ENCODE results near the gene PCARE.

PCARE gene

DNA sequence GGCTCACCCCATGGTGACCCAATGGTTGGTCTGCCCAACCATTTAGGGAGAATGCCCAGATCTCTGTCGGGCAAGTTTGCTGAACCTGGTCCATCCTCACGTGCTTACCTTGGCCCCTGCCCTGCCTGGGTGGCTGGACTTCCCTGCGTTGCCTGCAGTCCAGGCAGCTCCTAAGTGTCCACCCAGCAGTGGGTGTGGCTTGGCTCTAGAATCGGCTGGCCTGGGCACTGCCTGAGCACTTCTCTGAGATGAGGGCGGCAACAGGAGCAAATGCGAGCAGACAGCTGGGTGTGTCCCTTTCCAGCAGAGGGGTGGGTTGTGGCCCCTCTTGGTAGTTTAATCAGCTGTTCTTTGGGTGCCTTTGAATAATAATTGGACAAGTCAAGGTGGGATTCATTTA lies 11.3 kb downstream of the PCARE start:
- DNase-seq (ENCODE audit: low read depth): no peak

GRCh38 chr2:29062371-29062770 lies 12.0 kb downstream of the PCARE start:
- DNase-seq (ENCODE audit: low read depth): no peak

GRCh38 chr2:29061616-29062015 lies 12.7 kb downstream of the PCARE start:
- no peak for DNase-seq (ENCODE audit: low read depth)

- DNase-seq (ENCODE audit: low read depth): no peak
Observed at GRCh38 chr2:29061176-29061575, 13.1 kb downstream of the PCARE start.

DNA sequence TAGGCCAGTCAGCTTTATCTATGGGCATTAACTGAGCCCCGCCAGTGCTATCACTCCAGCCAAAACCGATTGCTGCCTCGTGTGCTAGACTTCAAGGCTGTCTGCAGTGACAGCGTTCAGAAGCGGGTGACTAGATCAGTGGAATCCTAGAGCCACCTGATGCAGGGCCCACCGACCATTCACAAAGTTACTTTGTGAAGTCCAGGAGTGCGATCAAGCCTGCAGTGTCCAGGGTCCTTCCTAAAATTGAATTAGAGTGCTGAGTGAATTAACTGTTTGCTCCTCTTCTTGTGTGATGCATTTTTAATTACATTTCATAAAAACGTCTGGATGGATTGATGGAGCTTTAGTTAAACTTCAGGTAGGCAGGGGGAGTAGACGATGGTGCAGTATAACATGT lies 13.9 kb downstream of the PCARE start:
- DNase-seq (ENCODE audit: low read depth): no peak

DNA sequence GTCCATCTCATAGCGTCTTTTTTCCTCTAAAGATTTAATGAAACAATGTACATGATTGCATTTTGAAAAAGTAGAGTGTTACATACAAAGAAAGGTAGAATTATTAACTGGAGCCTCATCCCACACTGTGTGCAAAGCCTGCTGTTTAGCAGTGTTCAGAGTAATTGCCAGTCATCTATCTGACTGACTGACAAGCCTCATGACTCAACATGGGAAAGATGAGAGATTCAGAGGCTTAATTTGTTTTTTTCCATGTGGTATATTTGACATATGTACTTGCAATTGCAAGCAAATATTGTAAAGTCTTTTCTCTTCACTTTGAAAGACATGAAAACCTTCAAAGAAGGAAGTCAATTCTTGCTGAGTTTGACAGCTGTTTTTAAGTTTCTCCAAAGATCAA lies 14.7 kb downstream of the PCARE start:
- no peak for DNase-seq (ENCODE audit: low read depth)

DNA sequence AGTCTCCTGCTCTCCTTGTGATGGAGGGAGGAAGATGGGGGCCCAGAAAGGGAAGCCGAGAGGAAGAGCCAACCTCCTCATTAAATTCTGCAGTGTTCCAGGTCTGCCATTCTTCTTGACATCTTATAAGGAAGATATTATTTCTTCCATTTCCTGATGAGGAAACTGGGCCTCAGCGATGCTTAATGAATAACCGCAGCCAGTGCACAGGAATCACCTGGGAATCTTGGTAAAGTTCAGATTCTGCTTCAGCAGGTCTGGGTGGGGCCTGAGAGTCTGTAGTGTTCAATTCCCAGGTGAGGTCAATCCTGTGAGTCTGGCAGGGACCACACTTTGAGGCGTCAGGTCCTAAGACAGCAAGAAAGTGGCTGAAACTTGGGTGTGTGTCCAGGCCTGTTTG lies 17.3 kb downstream of the PCARE start:
- DNase-seq (ENCODE audit: low read depth): no peak

- no peak for DNase-seq (ENCODE audit: low read depth)
Observed at GRCh38 chr2:29056452-29056851, 17.9 kb downstream of the PCARE start.

DNA sequence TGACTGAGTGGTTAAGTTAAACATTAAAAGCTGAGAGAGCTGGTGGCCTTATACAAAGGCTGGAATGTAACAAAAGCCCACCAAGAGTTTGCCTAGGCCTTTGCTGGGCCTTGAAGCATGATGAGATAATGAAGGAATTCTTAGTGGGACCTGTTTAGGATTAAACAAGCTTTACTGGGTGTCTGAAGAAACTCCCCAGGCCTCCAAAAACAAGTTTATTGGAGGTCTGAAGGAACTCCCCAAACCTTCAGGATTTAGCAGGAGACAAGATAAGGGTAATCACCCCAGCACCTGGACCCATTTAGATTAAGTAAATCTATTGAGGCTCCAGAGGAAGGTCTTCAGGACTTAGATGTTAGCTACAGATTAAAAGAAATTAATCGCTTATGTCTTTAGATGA lies 18.7 kb downstream of the PCARE start:
- no peak for DNase-seq (ENCODE audit: low read depth)

DNA sequence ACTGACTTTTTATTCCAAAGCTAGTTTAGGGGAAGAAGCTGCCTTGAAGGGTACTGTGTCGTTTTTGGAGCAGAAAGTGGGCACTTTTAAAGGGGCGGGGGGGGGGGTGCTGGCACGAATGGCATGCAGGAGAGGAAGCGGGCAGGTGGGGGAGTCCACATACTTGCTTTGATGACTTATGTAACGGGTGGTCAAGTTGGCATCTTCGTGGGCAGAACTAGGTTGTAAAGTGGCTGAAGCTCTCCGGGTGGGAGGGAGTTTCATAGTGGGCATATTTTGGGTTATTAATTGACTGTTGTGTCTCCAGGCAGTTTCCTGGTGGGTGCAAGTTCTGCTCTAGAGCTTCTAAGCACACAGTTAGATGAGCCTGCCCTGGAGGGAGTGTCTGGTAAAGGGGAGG lies 19.9 kb downstream of the PCARE start:
- DNase-seq (ENCODE audit: low read depth): no peak

GRCh38 chr2:29053670-29054400 lies 20.5 kb downstream of the PCARE start:
- no peak for DNase-seq (ENCODE audit: low read depth)

DNA sequence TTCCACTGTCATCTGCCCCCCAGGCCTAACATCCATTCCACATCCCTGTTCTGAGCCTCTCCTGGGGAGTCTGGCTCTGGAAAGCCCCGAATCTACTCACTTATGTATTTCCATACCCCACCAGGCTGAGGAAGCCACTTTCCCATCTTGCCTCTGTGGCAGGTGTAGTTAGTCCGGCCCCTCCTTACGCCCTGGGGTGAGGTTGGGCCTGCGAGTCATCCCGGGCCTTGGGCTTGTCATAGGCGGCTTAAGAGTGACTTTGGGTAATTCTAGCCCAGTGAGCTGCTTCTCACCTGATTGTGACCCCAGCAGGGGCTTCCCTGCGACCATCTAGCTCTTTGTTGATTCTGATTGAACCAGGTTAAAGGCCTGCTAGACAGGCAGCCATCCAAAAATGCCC lies 21.1 kb downstream of the PCARE start:
- no peak for DNase-seq (ENCODE audit: low read depth)

DNA sequence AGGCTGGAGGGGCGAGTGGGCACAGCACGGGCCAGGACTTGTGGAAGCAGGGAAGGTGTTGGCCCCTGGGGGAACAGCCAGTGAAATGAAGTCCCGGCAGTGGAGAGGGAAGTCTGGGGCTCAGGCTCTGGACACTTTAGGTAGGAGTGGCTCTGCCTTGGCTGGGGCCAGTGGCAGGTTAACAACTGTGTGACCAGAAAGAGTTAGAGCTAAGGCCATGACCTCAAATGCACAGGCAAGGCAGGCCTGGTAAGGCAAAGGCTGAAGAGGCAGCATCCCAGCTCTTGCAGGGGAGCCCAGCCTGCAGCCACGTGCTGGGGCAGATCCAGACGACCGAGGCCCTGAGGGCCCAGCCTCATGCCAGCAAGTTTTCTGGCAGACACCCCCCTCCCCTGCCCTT lies 21.5 kb downstream of the PCARE start:
- DNase-seq (ENCODE audit: low read depth): no peak

DNA sequence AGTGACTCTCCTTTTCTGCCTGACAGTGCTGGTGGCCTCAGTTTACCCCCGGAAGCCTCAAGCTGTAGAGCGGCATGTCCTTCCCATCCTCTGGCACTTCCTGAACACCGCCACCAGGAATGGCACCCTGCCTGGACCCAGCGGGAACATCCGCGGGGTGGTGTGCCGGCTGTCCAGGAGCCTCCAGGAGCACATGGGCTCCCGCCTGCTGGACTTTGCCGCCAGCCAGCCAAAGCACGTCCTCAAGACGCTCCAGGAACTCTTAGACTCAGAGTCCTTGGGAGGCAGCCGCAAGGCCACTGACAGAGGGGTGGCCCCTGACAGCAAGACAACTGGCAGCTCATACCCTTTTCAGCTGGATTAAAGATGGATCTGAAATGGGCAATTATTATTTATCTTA lies 22.6 kb downstream of the PCARE start:
- DNase-seq (ENCODE audit: low read depth): no peak

GRCh38 chr2:29050591-29050990 lies 23.7 kb downstream of the PCARE start:
- no peak for DNase-seq (ENCODE audit: low read depth)

- DNase-seq (ENCODE audit: low read depth): no peak
Observed at GRCh38 chr2:29047083-29047845, 27.1 kb downstream of the PCARE start.

- no peak for DNase-seq (ENCODE audit: low read depth)
Observed at GRCh38 chr2:29046321-29046720, 28.0 kb downstream of the PCARE start.

DNA sequence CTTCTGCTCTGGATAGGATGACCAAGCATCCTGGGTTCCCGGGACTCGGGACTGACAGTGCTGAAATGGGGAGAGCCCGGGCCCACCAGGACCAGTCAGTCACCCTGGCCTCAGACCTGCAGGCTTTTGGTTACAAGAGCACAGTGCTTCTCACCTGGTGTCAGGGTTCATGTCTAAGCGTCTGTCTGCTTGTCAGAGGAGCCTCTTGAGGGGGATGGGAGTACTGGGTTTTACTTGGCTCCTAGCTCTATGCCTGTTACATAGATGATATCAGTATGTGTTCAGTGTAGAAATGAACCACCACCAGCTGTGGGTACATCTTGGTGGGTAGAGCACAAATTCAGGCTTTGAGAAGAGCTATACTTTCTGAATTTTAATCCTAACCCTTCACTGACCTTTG lies 29.9 kb downstream of the PCARE start:
- no peak for DNase-seq (ENCODE audit: low read depth)

DNA sequence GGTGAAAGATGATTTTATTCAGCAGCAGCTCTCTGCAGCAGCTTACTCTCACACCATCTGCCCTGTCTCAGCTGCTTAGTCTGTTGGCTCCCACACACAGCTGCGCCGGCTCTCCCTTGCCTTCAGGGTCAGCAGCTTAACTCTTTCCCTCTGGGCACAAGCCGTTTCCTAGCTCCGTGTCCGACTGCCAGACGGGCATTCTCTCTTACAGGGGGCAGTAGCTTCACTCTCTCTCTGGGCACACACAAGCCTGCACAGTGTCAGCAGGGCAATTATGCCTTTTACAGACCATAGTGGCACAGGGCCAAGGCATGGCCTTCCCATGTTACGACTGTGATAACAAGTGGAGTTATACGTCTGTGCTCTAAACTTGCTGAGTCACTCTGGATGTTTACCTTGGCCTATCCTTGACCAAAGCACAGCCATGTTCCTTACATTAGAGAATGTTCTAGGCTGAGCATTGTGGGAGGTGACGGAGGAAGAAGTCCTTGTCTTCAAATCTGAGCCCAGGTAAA lies 31.7 kb downstream of the PCARE start:
- DNase-seq (ENCODE audit: low read depth): peak; percentile 29

- DNase-seq (ENCODE audit: low read depth): no peak
Observed at GRCh38 chr2:29041161-29041660, 33.1 kb downstream of the PCARE start.

DNA sequence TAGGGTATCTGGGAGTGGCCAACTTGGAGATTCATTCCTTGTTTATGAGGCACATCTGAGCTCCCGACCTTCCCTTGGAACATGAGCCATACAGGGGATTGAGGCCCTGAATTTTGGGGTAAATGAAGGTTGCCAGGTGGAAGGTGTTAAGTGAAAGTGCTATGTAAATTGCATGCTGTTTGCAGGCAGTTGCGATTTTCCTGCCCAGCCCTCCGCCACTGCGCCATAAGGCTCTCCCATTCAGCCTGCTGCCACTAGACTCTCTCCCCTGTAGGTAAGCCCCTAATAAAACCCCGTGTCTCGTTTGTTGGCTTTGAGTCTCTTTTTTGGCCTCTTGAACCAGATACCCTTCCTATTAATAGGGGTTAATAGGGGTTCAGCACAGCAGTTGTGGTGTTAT lies 33.8 kb downstream of the PCARE start:
- no peak for DNase-seq (ENCODE audit: low read depth)

DNA sequence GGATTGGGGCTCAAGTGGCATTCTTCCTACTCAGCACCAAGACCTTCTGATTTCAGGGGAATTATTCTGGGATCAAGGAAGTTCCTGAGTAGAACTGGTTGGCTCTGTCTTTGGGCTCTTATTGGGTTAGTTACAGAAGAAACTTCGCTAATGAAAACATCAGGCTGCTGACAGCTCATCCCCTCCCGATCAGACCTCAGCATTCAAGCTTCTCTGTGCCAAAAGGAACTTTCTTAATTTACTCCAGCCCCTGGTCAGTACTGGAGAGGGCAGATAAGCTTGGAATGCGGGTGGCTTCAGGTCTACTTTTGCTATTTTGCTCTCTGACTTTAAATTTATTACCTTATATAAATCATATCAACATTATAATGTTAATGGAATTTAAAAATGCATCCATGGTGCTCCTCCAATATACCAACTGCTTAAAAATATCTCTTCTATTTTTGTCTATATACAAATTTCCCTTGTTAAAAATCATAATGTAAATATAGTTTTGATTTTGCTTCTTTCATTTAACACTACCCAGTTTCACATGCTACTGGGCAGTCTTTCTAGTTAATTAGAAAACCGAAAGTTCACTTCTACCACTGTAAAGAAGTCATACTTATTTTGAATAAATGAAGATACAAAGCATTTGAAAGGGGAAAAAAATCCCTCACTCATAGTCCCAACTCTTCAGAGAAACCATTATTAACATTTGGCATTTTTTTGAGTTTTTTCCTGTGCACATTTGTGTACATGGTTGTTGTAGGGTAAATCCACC lies 34.4 kb downstream of the PCARE start:
- no peak for DNase-seq (ENCODE audit: low read depth)
